Effector memory CD8-positive, alpha-beta T cell (primary cell): ENCODE data around the gene GRAMD2A.

Experiments used
- ATAC-seq: fragments of 150-1000 bp; cut with Tn5 transposase; replicated peaks from 2 replicates; pipeline ENCODE4 v1.10.0; 2021; ENCODE audit warnings: mild to moderate bottlenecking, moderate library complexity
- DNase-seq, 3 experiments: peaks; one replicate each; pipeline ENCODE4 v3.0.0; 2021
- H3K27ac Mint-ChIP-seq, 2 donors: one replicate each; pipeline ENCODE4 v1.8.0; 2022; ENCODE audit warnings: mild to moderate bottlenecking in 2 of 2, mixed read lengths in 2 of 2, moderate library complexity in 2 of 2
- H3K27me3 Mint-ChIP-seq, 2 donors: one replicate each; pipeline ENCODE4 v1.8.0; 2022; ENCODE audit warnings: mixed read lengths in 2 of 2
- H3K36me3 Mint-ChIP-seq: one replicate; pipeline ENCODE4 v1.8.0; 2022; ENCODE audit warnings: mild to moderate bottlenecking, moderate library complexity, mixed read lengths; ENCODE audit not compliant: insufficient read depth
- H3K4me1 Mint-ChIP-seq, 2 donors: one replicate each; pipeline ENCODE4 v1.8.0; 2022; ENCODE audit warnings: low read depth in 2 of 2, mixed read lengths in 2 of 2
- H3K4me3 Mint-ChIP-seq, 2 donors: one replicate each; pipeline ENCODE4 v1.8.0; 2022; ENCODE audit warnings: mild to moderate bottlenecking in 2 of 2, mixed read lengths in 2 of 2, moderate library complexity in 2 of 2
- H3K9me3 Mint-ChIP-seq, 2 donors: one replicate each; pipeline ENCODE4 v1.8.0; 2022; ENCODE audit warnings: mixed read lengths in 2 of 2
- total RNA-seq, 9 experiments: gene quantifications; one replicate each; lab custom pipeline; 2026; lab: John Stamatoyannopoulos, UW

The GRAMD2A gene
- total RNA-seq, result 0 to 0.13 (median 0) reads per million in 9 experiments

DNA sequence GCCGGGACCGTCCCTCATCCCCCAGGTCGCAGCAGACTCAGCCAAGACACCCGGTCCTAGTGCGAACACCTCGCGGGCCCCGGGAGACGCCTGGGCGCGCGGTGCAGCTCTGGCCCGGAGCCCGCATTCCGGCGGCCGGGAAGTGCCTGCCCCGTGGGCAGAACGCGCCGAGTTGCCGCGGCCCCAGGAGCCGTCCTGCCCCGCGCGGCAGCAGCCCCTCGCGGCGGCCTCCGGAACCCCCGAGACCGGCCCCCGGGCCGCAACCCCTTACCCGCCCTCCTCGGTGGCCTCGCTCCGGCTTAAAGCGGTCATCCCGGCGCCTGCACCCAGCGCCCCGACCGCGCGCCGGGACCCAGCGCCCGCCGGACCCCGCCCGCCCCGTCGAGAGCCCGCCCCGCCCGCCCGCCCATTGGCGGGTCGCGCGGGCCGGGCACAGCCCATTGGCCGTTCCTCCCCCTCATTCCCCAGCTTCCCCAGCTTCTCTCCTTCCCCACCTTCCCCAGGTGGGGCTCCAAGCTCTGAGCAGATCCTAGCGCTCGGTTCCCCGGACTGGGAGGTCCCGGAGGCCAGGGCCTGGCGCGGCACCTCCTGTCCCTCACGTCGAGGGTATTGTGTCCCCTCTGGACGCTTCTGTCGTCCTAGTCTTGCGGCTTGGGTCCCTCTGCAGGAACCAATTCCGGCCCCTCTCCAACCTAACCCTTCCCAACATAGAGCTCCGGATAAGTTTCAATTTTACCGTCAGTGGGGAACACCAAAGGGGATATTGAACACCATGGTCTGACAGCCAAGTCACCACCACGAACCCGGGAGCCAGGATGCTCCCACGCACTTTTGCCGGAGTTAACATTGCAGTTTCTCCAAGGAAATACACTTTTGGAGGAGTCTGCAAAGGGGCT lies at the start of gene GRAMD2A:
GRAMD2A (minus strand) TSS at position 328 of the 896 bp plus-strand sequence.
- H3K4me1 Mint-ChIP-seq, result peaks cover 4% of the 10 kb centered on the region in 2 donors
- ATAC-seq, result peak; percentile 40
- no peaks in the 10 kb centered on the region for H3K9me3 Mint-ChIP-seq
- peaks cover 15 to 22% of the 10 kb centered on the region in 2 donors for H3K27me3 Mint-ChIP-seq
- H3K36me3 Mint-ChIP-seq, result peaks cover 35% of the 10 kb centered on the region
- H3K4me3 Mint-ChIP-seq, result peak within 1 kb of the TSS; percentile 66 to 69
- no peak for DNase-seq
- H3K27ac Mint-ChIP-seq, result no peak within 1 kb of the TSS

GRCh38 chr15:72242775-72243370 lies 45.3 kb upstream of the GRAMD2A start:
- H3K27ac Mint-ChIP-seq, result peak overlapping the region; percentile 2 to 9
- H3K4me1 Mint-ChIP-seq, result peaks cover 0 to under 1% of the 10 kb centered on the region in 2 donors
- no peaks in the 10 kb centered on the region for H3K27me3 Mint-ChIP-seq
- peaks cover 32% of the 10 kb centered on the region for H3K36me3 Mint-ChIP-seq
- ATAC-seq (no peak), DNase-seq (no peak)
- no peak overlapping the region for H3K4me3 Mint-ChIP-seq
- no peaks in the 10 kb centered on the region for H3K9me3 Mint-ChIP-seq

GRCh38 chr15:72239652-72240051 lies 42.1 kb upstream of the GRAMD2A start:
- Mint-ChIP-seq H3K4me1 (peaks cover 9 to 12% of the 10 kb centered on the region in 2 donors), H3K27ac (peak overlapping the region; percentile 28 to 53), H3K4me3 (no peak overlapping the region), H3K27me3 (no peaks in the 10 kb centered on the region), H3K36me3 (peaks cover 30% of the 10 kb centered on the region), H3K9me3 (no peaks in the 10 kb centered on the region)
- ATAC-seq, result no peak
- no peak for DNase-seq

DNA sequence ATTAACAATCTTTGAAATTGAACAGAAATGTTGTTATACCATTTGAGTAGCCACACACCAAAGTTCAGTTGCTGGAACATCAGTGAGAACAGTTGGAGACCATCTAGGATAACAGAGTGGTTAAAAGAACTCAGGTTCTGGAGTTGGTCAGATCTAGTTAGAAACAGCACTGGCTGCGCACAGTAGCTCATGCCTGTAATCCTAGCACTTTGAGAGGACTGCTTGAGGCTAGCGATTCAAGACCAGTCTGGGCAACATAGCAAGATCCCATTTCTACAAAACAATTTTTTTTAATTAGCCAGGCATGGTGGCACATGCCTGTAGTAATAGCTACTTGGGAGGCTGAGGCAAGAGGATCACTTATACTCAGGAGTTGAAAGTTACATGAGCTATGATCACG lies 41.0 kb upstream of the GRAMD2A start:
- peaks cover 24% of the 10 kb centered on the region for H3K36me3 Mint-ChIP-seq
- DNase-seq (no peak), ATAC-seq (no peak)
- no peaks in the 10 kb centered on the region for H3K27me3 Mint-ChIP-seq
- no peak overlapping the region for H3K4me3 Mint-ChIP-seq
- H3K4me1 Mint-ChIP-seq, result peaks cover 9 to 12% of the 10 kb centered on the region in 2 donors
- H3K9me3 Mint-ChIP-seq, result no peaks in the 10 kb centered on the region
- peak overlapping the region in 1 of 2 donors; percentile 60 for H3K27ac Mint-ChIP-seq

DNA sequence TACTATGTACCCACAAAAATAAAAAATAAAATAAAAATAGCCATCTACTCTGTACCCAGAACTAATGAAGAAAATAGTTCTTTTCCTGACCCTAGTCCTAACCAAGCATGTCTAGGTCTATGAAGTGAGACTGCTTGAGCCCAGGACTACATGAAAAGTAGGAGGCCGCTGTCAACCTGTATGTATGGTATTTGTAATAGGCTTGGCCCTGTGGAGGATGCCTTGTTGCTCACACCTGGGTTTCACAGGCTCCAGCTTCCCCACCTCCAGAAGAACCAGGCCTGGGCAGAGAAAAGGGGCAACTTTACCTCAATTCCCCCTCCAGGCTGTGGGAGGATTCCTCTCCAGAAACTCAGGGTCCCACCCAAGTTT lies 40.3 kb upstream of the GRAMD2A start:
- Mint-ChIP-seq H3K36me3 (peaks cover 24% of the 10 kb centered on the region), H3K9me3 (no peaks in the 10 kb centered on the region), H3K4me3 (peak overlapping the region in 1 of 2 donors; percentile 8), H3K27ac (peak overlapping the region; percentile 85 to 86), H3K4me1 (peaks cover 9 to 12% of the 10 kb centered on the region in 2 donors), H3K27me3 (no peaks in the 10 kb centered on the region)
- DNase-seq, result no peak
- no peak for ATAC-seq

DNA sequence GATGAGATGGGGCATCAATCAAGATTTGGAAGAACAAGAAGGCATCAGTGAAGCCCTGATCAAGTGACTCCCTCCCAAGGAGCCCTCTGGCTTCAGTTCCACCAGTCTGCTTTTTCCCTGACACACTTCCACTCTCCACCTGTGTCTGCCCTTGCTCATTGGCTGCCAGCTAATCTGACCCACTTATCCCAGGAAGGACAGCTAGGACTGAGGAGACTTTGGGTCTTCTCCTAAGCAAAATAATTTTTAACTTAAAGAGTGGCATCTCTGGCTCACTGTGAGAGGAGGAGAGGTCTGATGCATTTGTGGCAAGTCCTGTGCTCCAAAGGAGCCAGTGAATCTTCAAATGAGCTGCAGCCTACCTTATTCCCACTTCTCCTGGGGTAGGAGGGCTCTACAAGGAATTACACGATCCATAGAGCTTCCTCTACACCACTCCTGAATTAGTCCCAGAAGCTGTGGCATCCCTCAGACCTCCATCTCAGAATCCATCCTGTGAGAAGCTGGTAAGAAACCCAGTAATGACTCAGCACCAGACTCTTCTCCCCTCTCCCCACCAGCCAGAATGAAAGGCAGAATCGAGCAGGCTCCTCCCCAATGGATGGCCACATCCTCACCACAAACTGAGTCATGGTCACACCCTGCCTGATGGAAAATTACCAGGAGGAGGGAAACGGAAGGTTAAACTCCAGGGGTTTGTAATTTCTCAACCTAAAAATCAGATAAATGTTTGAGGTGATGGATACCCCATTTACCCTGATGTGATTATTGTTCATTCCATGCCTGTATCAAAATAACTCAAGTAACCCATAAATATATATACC lies 39.7 kb upstream of the GRAMD2A start:
- Mint-ChIP-seq H3K36me3 (peaks cover 21% of the 10 kb centered on the region), H3K4me3 (peak overlapping the region in 1 of 2 donors; percentile 27), H3K4me1 (peaks cover 15 to 16% of the 10 kb centered on the region in 2 donors), H3K27ac (peak overlapping the region; percentile 85 to 86), H3K27me3 (no peaks in the 10 kb centered on the region), H3K9me3 (no peaks in the 10 kb centered on the region)
- peak in 2 of 3 experiments; percentile 6 to 8 for DNase-seq
- peak; percentile 62 for ATAC-seq

DNA sequence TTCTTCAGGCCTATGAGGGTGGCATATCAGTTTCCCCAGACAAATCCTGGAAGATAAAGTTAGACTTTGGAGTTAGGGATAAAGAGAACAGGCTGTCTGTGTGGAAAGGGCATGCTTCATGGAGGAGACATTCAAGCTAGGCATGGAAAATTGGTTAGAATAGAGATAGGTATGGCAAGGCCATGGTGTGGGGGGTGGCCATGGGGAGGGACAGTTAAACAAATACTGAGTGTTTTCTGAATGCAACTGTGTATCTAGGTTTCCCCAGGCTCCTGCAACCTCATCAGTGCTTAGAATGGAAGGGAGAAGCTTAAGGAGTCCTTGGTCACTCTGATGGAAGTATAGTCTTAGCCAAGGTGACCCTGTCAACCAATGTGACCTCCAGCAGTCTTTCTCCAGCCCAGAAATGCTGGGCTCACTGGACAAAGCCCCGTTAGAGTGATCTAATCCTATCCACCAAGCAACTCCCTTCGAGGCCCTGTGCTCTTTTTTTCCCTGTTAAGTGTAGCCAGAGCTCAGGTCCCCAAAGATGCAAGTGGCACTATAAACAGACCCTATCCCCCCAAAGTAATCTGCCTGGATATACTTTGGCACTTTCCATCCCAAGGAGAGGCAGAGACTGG lies 38.9 kb upstream of the GRAMD2A start:
- DNase-seq, result no peak
- peaks cover 21 to 24% of the 10 kb centered on the region in 2 donors for H3K4me1 Mint-ChIP-seq
- peak overlapping the region; percentile 85 to 86 for H3K27ac Mint-ChIP-seq
- ATAC-seq, result no peak
- no peak overlapping the region for H3K4me3 Mint-ChIP-seq
- H3K27me3 Mint-ChIP-seq, result no peaks in the 10 kb centered on the region
- no peaks in the 10 kb centered on the region for H3K9me3 Mint-ChIP-seq
- H3K36me3 Mint-ChIP-seq, result peaks cover 17% of the 10 kb centered on the region

DNA sequence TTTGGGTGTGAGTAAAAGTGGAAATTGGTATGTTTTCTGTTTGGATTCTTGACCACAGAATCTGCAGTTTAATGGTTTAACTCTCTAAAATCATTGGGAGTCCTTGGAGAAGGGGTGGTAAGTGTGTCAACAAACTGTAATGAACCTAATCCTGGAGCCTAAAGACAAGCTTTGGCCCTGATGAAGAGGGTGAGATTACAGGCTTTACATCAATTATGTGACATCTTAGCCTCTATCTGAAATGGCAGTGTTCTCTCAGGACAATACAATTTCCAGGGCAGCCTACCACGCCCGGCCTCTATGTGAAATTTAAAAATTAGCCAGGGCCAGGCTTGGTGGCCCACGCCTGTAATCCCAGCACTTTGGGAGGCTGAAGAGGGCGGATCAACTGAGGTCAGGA lies 37.7 kb upstream of the GRAMD2A start:
- ATAC-seq (no peak), DNase-seq (no peak)
- Mint-ChIP-seq H3K4me1 (peaks cover 26 to 29% of the 10 kb centered on the region in 2 donors), H3K4me3 (no peak overlapping the region), H3K9me3 (no peaks in the 10 kb centered on the region), H3K27me3 (no peaks in the 10 kb centered on the region), H3K27ac (no peak overlapping the region), H3K36me3 (peaks cover 18% of the 10 kb centered on the region)

DNA sequence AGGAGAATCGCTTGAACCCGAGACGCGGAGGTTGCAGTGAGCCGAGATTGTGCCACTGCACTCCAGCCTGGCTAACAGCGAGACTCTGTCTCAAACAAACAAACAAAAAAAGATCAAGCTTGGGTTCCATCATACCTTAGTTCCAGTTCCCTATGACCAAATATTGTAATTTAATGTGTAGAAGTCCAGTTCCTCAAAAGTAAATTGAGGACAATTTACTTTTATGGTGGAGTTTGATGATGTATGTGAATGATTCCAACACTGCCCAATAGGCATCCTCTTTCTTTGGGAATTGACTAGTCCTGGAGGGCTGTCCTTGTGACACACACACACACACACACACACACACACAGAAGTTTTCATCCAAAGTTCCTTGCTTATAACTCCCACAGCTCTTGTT lies 36.2 kb upstream of the GRAMD2A start:
- DNase-seq (no peak), ATAC-seq (no peak)
- H3K4me3 Mint-ChIP-seq, result no peak overlapping the region
- H3K27ac Mint-ChIP-seq, result peak overlapping the region in 1 of 2 donors; percentile 25
- peaks cover 33 to 37% of the 10 kb centered on the region in 2 donors for H3K4me1 Mint-ChIP-seq
- H3K9me3 Mint-ChIP-seq, result no peaks in the 10 kb centered on the region
- no peaks in the 10 kb centered on the region for H3K27me3 Mint-ChIP-seq
- H3K36me3 Mint-ChIP-seq, result peaks cover 22% of the 10 kb centered on the region

GRCh38 chr15:72231833-72232478 lies 34.4 kb upstream of the GRAMD2A start:
- H3K27me3 Mint-ChIP-seq, result no peaks in the 10 kb centered on the region
- H3K27ac Mint-ChIP-seq, result peak overlapping the region; percentile 91 to 100
- peak overlapping the region; percentile 94 to 98 for H3K4me3 Mint-ChIP-seq
- peaks cover 32% of the 10 kb centered on the region for H3K36me3 Mint-ChIP-seq
- DNase-seq (peak; percentile 11 to 31 (median 25)), ATAC-seq (peak; percentile 23)
- no peaks in the 10 kb centered on the region for H3K9me3 Mint-ChIP-seq
- peaks cover 40 to 43% of the 10 kb centered on the region in 2 donors for H3K4me1 Mint-ChIP-seq

- Mint-ChIP-seq H3K27ac (peak within 1 kb of the TSS; percentile 91 to 100), H3K4me3 (peak within 1 kb of the TSS; percentile 95 to 98), H3K9me3 (no peaks in the 10 kb centered on the region), H3K27me3 (no peaks in the 10 kb centered on the region), H3K4me1 (peaks cover 42 to 46% of the 10 kb centered on the region in 2 donors), H3K36me3 (peaks cover 32% of the 10 kb centered on the region)
- ATAC-seq (peak; percentile 41), DNase-seq (peak; percentile 78 to 85 (median 83))
These were observed 33.7 kb upstream of the GRAMD2A start, which contains the start of gene PKM for GRCh38 chr15:72231066-72231832. Gene PKM (minus strand): TSS chr15:72231190. CDS start chr15:72219097, 12,093 bp downstream.
